C4-2B (cell line): ENCODE measurements around the gene LRSAM1.

Experiments used
- H3K27ac ChIP-seq: fragments of 450-650 bp; 2 replicates; pipeline ENCODE4 v1.5.1; 2017
- ZFX ChIP-seq: fragments of 450-650 bp; IDR thresholded peaks from 2 replicates; pipeline ENCODE4 v1.6.1; 2017
- TF ChIP-seq, protein P1 (sequence below): fragments of 450-650 bp; conservative IDR thresholded peaks from 2 replicates; pipeline ENCODE4 v1.5.1; 2017; ENCODE audit warnings: mild to moderate bottlenecking

LRSAM1 gene

GRCh38 chr9:127538849-127539258 is 87.5 kb downstream of the LRSAM1 start:
- TF ChIP-seq, protein P1, sequence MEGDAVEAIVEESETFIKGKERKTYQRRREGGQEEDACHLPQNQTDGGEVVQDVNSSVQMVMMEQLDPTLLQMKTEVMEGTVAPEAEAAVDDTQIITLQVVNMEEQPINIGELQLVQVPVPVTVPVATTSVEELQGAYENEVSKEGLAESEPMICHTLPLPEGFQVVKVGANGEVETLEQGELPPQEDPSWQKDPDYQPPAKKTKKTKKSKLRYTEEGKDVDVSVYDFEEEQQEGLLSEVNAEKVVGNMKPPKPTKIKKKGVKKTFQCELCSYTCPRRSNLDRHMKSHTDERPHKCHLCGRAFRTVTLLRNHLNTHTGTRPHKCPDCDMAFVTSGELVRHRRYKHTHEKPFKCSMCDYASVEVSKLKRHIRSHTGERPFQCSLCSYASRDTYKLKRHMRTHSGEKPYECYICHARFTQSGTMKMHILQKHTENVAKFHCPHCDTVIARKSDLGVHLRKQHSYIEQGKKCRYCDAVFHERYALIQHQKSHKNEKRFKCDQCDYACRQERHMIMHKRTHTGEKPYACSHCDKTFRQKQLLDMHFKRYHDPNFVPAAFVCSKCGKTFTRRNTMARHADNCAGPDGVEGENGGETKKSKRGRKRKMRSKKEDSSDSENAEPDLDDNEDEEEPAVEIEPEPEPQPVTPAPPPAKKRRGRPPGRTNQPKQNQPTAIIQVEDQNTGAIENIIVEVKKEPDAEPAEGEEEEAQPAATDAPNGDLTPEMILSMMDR: no peak
- TF ChIP-seq ZFX: no peak
- H3K27ac ChIP-seq: peak overlapping the region; percentile 60; the same call in 1 of the 2 replicates

- TF ChIP-seq, protein P1: no peak
- TF ChIP-seq ZFX: no peak
- H3K27ac ChIP-seq: peak overlapping the region; percentile 76
Measured at GRCh38 chr9:127539259-127539981, 88.1 kb downstream of the LRSAM1 start.

- TF ChIP-seq ZFX: no peak
- TF ChIP-seq, protein P1: no peak
- peak overlapping the region; percentile 76 for H3K27ac ChIP-seq
Measured at GRCh38 chr9:127539982-127540663, 88.8 kb downstream of the LRSAM1 start.

DNA sequence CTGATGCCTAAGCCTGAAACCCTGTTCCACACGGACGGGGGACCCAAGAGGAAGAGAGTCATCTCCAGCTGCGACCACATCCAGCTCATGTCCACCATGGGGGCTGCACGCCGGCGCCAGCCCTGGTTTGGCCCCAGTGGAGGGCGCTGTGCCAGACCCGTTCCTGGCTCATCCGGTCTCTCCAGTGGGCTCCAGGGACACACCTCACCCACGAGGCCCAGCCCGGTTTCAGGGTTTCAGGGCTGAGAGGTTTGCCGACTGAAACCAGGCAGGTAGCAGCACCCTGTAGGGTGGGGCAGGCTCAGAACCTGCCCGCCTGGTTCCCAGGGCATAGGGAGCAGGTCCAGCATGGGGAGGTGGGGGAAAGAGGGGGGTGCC is 89.3 kb downstream of the LRSAM1 start:
- TF ChIP-seq, protein P1: no peak
- H3K27ac ChIP-seq: peak overlapping the region; percentile 76

GRCh38 chr9:127541176-127541575 is 89.9 kb downstream of the LRSAM1 start:
- H3K27ac ChIP-seq: peak overlapping the region; percentile 76
- TF ChIP-seq ZFX: no peak
- TF ChIP-seq, protein P1: no peak

GRCh38 chr9:127541865-127542264 is 90.6 kb downstream of the LRSAM1 start:
- peak overlapping the region; percentile 76 for H3K27ac ChIP-seq
- TF ChIP-seq, protein P1: no peak
- TF ChIP-seq ZFX: no peak

DNA sequence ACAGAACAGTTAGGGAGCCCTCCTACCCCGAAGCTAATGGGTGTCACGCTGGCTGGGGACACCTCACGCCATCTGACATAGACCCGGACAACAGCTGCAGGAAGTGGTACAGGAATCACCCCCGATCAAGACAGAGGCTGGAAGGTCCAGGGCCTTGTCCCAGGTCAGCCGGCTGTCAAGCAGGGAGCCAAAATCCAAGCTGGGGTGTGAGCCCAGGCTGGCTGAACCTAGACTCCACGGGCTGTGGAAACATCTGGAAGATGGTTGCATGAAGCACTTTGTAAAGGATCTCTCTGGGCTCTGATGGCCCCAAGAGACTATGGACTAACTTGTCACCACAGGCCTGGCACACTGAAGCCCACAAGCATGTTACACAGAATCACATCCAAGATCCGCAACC is 91.9 kb downstream of the LRSAM1 start:
- H3K27ac ChIP-seq: peak overlapping the region; percentile 76; the same call in 1 of the 2 replicates

More for the DNA sequence above, 91.9 kb downstream of the LRSAM1 start:
- TF ChIP-seq ZFX: no peak
- TF ChIP-seq, protein P1: no peak
